Gastroesophageal sphincter (tissue), 3 donors: ENCODE data around the gene BCDIN3D.

Experiments used
- POLR2A ChIP-seq, 2 donors: fragments of 450-650 bp; IDR thresholded peaks; one replicate each; pipeline ENCODE4 v1.6.1; 2017; ENCODE audit warnings: antibody characterized with exemption in 2 of 2, mild to moderate bottlenecking in 2 of 2, moderate library complexity in 1 of 2
- POLR2AphosphoS5 ChIP-seq: sonication (generic); formaldehyde crosslinking; IDR thresholded peaks from one replicate; pipeline ENCODE4 v1.6.1; 2017; ENCODE audit warnings: antibody characterized with exemption
- TF ChIP-seq, protein P1 (sequence below), 4 experiments: fragments of 200-600 bp in 2 of 4; fragments of 450-650 bp in 2 of 4; sonication (generic) in 1 of 4; IDR thresholded peaks; one replicate each; pipeline ENCODE4 v1.5.1; 2017 to 2019; ENCODE audit warnings: antibody characterized with exemption in 4 of 4, mild to moderate bottlenecking in 2 of 4, moderate library complexity in 2 of 4

DNA sequence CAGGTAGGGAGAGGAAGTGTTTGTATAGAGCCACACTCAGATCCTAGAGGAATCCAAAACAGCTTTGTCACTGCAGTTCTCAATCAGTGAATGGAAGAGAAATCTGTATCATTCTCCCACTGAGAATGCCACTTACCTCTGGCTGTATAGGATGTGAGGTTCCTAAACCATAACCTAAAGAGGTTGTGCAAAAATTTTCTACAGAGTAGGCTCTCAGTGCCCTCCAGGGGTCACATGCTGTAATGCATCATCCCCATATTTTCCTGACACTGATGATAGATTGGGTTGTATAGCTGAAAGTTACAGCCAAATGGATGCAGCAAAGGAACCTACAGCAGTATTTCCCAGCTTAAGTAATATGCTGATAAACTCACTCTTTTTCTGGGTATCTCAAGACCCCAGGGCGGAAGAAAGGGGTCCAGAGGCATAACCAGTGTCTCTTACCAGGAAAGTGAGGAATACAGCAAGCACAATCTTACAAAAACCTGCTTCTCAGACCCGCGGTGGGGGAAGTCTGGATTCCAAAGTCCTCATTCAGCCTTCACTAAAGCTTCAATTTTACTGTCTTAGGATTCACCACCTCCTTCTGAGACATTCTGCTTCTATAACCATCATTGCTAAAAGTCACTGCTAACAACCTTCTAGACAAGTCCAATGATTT, 3.8 kb downstream of the BCDIN3D start:
- TF ChIP-seq, protein P1, sequence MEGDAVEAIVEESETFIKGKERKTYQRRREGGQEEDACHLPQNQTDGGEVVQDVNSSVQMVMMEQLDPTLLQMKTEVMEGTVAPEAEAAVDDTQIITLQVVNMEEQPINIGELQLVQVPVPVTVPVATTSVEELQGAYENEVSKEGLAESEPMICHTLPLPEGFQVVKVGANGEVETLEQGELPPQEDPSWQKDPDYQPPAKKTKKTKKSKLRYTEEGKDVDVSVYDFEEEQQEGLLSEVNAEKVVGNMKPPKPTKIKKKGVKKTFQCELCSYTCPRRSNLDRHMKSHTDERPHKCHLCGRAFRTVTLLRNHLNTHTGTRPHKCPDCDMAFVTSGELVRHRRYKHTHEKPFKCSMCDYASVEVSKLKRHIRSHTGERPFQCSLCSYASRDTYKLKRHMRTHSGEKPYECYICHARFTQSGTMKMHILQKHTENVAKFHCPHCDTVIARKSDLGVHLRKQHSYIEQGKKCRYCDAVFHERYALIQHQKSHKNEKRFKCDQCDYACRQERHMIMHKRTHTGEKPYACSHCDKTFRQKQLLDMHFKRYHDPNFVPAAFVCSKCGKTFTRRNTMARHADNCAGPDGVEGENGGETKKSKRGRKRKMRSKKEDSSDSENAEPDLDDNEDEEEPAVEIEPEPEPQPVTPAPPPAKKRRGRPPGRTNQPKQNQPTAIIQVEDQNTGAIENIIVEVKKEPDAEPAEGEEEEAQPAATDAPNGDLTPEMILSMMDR (IDR thresholded peaks at IDR 0.05): peak; percentile 17 to 57 (median 48)
- TF ChIP-seq POLR2A (IDR thresholded peaks at IDR 0.05): no peak
- TF ChIP-seq POLR2AphosphoS5: no peak
